Measurements from ENCODE around the gene CADPS2. TPM values are rescaled to one million over a fixed set of nuclear protein-coding genes. Genes with fewer than 3 reads are reported as not detected.

The CADPS2 gene
- total and polyA plus RNA-seq, 2 of the 8 experiments (the other 6 are each of a cell fraction or from before 2014, with no cell fraction given): 8.9 to 22.3 TPM

GRCh38 chr7:122485856-122486255 is 400.4 kb downstream of the CADPS2 start (continued):
- TF ChIP-seq CHD7 (IDR thresholded peaks at IDR 0.05; ENCODE audit: insufficient replicate concordance, low read length): no peak
- TF ChIP-seq TAF1 (IDR thresholded peaks at IDR 0.05; ENCODE audit: low read depth, low read length): no peak
- no peak for TF ChIP-seq NRF1 (IDR thresholded peaks at IDR 0.05; ENCODE audit: low read depth, low read length)
- TF ChIP-seq EGR1 (IDR thresholded peaks at IDR 0.05; ENCODE audit: borderline replicate concordance, low read depth, low read length): no peak
- no peak for TF ChIP-seq PHF8 (conservative IDR thresholded peaks at IDR 0.05; ENCODE audit: low read depth, low read length)
- TF ChIP-seq GTF2F1 (IDR thresholded peaks at IDR 0.05; ENCODE audit: borderline replicate concordance, low read depth, low read length): no peak
- no peak for TF ChIP-seq POU5F1 (IDR thresholded peaks at IDR 0.05; ENCODE audit: low read depth, low read length)
- TF ChIP-seq JUN (IDR thresholded peaks at IDR 0.05; ENCODE audit: low read depth, low read length): no peak
- no peak for TF ChIP-seq TBP (IDR thresholded peaks at IDR 0.05; ENCODE audit: low read depth, low read length)

All from H1 (cell line).